HepG2 (cell line): ENCODE data around the gene TAF1B. TPM values are rescaled to one million over a fixed set of nuclear protein-coding genes. Genes with fewer than 3 reads are reported as not detected.

Source experiments
- ADNP ChIP-seq: sonication (generic); formaldehyde crosslinking; IDR thresholded peaks from 2 replicates; pipeline ENCODE4 v1.4.0; 2020; ENCODE audit warnings: missing genetic modification reagents
- AHR ChIP-seq: IDR thresholded peaks from 2 replicates; pipeline ENCODE4 v1.6.1; 2018; ENCODE audit warnings: missing genetic modification reagents, missing compliant biosample characterization
- CCDC6 ChIP-seq: sonication (generic); formaldehyde crosslinking; IDR thresholded peaks from 2 replicates; pipeline ENCODE4 v1.8.1; 2022; ENCODE audit warnings: mild to moderate bottlenecking, missing genetic modification reagents, moderate library complexity
- FOXJ3 ChIP-seq: sonication (generic); formaldehyde crosslinking; IDR thresholded peaks from 2 replicates; pipeline ENCODE4 v1.4.0; 2020; ENCODE audit warnings: missing genetic modification reagents, mild to moderate bottlenecking, borderline replicate concordance
- FOXP1 ChIP-seq, 2 experiments: fragments of 450-650 bp in 1 of 2; IDR thresholded peaks; 2 replicates each; pipeline ENCODE4 v1.6.1; 2017 to 2018; ENCODE audit warnings: antibody characterized with exemption in 1 of 2
- KAT2B ChIP-seq: fragments of 150-350 bp; IDR thresholded peaks from 2 replicates; pipeline ENCODE4 v1.6.1; 2014; ENCODE audit warnings: low read depth, low read length, borderline replicate concordance
- RCOR2 ChIP-seq: IDR thresholded peaks from 2 replicates; pipeline ENCODE4 v1.6.1; 2016; ENCODE audit warnings: missing biosample characterization, missing genetic modification reagents
- SALL1 ChIP-seq: sonication (generic); formaldehyde crosslinking; IDR thresholded peaks from 2 replicates; pipeline ENCODE4 v1.8.0; 2022; ENCODE audit warnings: mild to moderate bottlenecking, missing genetic modification reagents
- SAP130 ChIP-seq: IDR thresholded peaks from 2 replicates; pipeline ENCODE4 v1.6.1; 2016; ENCODE audit warnings: low read depth
- SMARCE1 ChIP-seq: fragments of 450-650 bp; IDR thresholded peaks from 2 replicates; pipeline ENCODE4 v1.6.1; 2017; ENCODE audit warnings: borderline replicate concordance
- SOX5 ChIP-seq: IDR thresholded peaks from 2 replicates; pipeline ENCODE4 v1.6.1; 2016; ENCODE audit warnings: borderline replicate concordance
- STAG1 ChIP-seq: sonication (generic); formaldehyde crosslinking; IDR thresholded peaks from 2 replicates; pipeline ENCODE4 v1.4.0; 2020; ENCODE audit warnings: missing genetic modification reagents
- XRCC5 ChIP-seq: fragments of 200-400 bp; formaldehyde crosslinking; optimal IDR thresholded peaks from 2 replicates; pipeline ENCODE3; 2017; ENCODE audit warnings: mild to moderate bottlenecking, low read length
- ZNF230 ChIP-seq: sonication (generic); formaldehyde crosslinking; IDR thresholded peaks from 2 replicates; pipeline ENCODE4 v1.4.0; 2020; ENCODE audit warnings: mild to moderate bottlenecking, missing genetic modification reagents
- ZNF326 ChIP-seq: sonication (generic); formaldehyde crosslinking; IDR thresholded peaks from 2 replicates; pipeline ENCODE4 v1.4.0; 2020; ENCODE audit warnings: missing genetic modification reagents, borderline replicate concordance
- ZNF34 ChIP-seq: sonication (generic); formaldehyde crosslinking; IDR thresholded peaks from 2 replicates; pipeline ENCODE4 v1.4.0; 2020; ENCODE audit warnings: mild to moderate bottlenecking, missing genetic modification reagents, borderline replicate concordance
- ZNF546 ChIP-seq: sonication (generic); formaldehyde crosslinking; conservative IDR thresholded peaks from 2 replicates; pipeline ENCODE4 v1.8.1; 2023; ENCODE audit warnings: mild to moderate bottlenecking, missing genetic modification reagents
- ZSCAN25 ChIP-seq: sonication (generic); formaldehyde crosslinking; IDR thresholded peaks from 2 replicates; pipeline ENCODE4 v1.8.0; 2022; ENCODE audit warnings: mild to moderate bottlenecking, missing genetic modification reagents
- polyA plus RNA-seq, 8 experiments: library from polyadenylated mRNA; depleted of rRNA in 3 of 8; stranded (reverse) in 7 of 8; unstranded in 1 of 8; fragments of >200 nt; fragmentation: Illumina TruSeq in 4 of 8; extraction: Trizol in 4 of 8; gene quantifications; 2 replicates each; pipeline versions ENCODE4 v1.2.1 to v1.2.3, GENCODE V29; 2011 to 2016; ENCODE audit warnings: low read depth in 4 of 8, missing spikeins in 1 of 8, mixed read lengths in 1 of 8; ENCODE audit not compliant: insufficient read depth in 1 of 8
- total RNA-seq, 5 experiments: library from RNA; depleted of rRNA; stranded (reverse); fragments of >200 nt; fragmentation: Illumina TruSeq; extraction: Trizol; gene quantifications; 2 replicates each; pipeline ENCODE4 v1.2.3, GENCODE V29; 2016; ENCODE audit warnings: low read depth in 1 of 5
- TF ChIP-seq, protein P1 (sequence below): sonication (generic); formaldehyde crosslinking; IDR thresholded peaks from 2 replicates; pipeline ENCODE4 v1.4.0; 2020; ENCODE audit warnings: mild to moderate bottlenecking, low read depth, missing genetic modification reagents
- TF ChIP-seq, protein P2 (sequence below): sonication (generic); formaldehyde crosslinking; IDR thresholded peaks from 2 replicates; pipeline ENCODE4 v1.4.0; 2020; ENCODE audit warnings: missing genetic modification reagents
- TF ChIP-seq, protein P3 (sequence below): sonication (generic); formaldehyde crosslinking; IDR thresholded peaks from 2 replicates; pipeline ENCODE4 v1.4.0; 2020; ENCODE audit warnings: missing genetic modification reagents
- TF ChIP-seq, protein P4 (sequence below): sonication (generic); formaldehyde crosslinking; IDR thresholded peaks from 2 replicates; pipeline ENCODE4 v1.8.1; 2022; ENCODE audit warnings: mild to moderate bottlenecking, missing genetic modification reagents
- TF ChIP-seq, protein P5 (sequence below): sonication (generic); formaldehyde crosslinking; IDR thresholded peaks from 2 replicates; pipeline ENCODE4; 2020; ENCODE audit warnings: missing genetic modification reagents, mild to moderate bottlenecking, borderline replicate concordance

The TAF1B gene
- total and polyA plus RNA-seq, 2 of the 13 experiments (the other 11 are each of a cell fraction or from before 2014, with no cell fraction given): 13.3 to 27.7 TPM

DNA sequence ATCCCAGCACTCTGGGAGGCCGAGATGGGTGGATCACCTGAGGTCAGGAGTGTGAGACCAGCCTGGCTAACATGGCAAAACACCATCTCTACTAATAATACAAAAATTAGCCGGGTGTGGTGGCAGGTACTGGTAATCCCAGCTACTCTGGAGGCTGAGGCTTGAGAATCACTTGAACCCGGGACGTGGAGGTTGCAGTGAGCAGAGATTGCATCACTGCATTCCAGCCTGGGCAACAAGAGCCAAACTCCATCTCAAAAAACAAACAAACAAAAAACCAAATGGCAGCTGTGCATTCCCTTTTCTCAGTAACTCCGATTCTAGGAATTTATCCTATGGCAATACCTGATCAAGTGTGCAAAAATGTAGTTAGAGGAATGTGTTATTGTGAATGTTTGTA, 103.5 kb downstream of the TAF1B start (continued):
- TF ChIP-seq ZNF546 (no peak), RCOR2 (CRISPR knock-in tag) (peak; percentile 77; the same call in 1 of the 2 replicates), FOXP1 (IDR thresholded peaks at IDR 0.05) (peak; percentile 64; the same call in 1 of the 2 replicates), FOXP1 (CRISPR knock-in tag; IDR thresholded peaks at IDR 0.05) (peak; percentile 69), XRCC5 (no peak), ZNF230 (CRISPR knock-in tag) (no peak), STAG1 (CRISPR knock-in tag) (no peak), KAT2B (no peak), SOX5 (CRISPR knock-in tag) (peak; percentile 49; the same call in 1 of the 2 replicates), FOXJ3 (CRISPR knock-in tag) (peak; percentile 34; the same call in 1 of the 2 replicates), SALL1 (CRISPR knock-in tag) (peak; percentile 71), AHR (no peak), ZNF34 (no peak), ZSCAN25 (no peak), ADNP (CRISPR knock-in tag) (peak; percentile 87), ZNF326 (CRISPR knock-in tag) (no peak), SAP130 (CRISPR knock-in tag) (peak; percentile 33; the same call in 1 of the 2 replicates), CCDC6 (CRISPR knock-in tag) (no peak), SMARCE1 (no peak)
- TF ChIP-seq, protein P1, sequence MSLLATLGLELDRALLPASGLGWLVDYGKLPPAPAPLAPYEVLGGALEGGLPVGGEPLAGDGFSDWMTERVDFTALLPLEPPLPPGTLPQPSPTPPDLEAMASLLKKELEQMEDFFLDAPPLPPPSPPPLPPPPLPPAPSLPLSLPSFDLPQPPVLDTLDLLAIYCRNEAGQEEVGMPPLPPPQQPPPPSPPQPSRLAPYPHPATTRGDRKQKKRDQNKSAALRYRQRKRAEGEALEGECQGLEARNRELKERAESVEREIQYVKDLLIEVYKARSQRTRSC (CRISPR knock-in tag): no peak
- TF ChIP-seq, protein P2, sequence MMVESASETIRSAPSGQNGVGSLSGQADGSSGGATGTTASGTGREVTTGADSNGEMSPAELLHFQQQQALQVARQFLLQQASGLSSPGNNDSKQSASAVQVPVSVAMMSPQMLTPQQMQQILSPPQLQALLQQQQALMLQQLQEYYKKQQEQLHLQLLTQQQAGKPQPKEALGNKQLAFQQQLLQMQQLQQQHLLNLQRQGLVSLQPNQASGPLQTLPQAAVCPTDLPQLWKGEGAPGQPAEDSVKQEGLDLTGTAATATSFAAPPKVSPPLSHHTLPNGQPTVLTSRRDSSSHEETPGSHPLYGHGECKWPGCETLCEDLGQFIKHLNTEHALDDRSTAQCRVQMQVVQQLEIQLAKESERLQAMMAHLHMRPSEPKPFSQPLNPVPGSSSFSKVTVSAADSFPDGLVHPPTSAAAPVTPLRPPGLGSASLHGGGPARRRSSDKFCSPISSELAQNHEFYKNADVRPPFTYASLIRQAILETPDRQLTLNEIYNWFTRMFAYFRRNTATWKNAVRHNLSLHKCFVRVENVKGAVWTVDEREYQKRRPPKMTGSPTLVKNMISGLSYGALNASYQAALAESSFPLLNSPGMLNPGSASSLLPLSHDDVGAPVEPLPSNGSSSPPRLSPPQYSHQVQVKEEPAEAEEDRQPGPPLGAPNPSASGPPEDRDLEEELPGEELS: peak; percentile 80
- TF ChIP-seq, protein P3, sequence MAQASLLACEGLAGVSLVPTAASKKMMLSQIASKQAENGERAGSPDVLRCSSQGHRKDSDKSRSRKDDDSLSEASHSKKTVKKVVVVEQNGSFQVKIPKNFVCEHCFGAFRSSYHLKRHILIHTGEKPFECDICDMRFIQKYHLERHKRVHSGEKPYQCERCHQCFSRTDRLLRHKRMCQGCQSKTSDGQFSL (CRISPR knock-in tag): no peak
- TF ChIP-seq, protein P4, sequence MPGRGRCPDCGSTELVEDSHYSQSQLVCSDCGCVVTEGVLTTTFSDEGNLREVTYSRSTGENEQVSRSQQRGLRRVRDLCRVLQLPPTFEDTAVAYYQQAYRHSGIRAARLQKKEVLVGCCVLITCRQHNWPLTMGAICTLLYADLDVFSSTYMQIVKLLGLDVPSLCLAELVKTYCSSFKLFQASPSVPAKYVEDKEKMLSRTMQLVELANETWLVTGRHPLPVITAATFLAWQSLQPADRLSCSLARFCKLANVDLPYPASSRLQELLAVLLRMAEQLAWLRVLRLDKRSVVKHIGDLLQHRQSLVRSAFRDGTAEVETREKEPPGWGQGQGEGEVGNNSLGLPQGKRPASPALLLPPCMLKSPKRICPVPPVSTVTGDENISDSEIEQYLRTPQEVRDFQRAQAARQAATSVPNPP (CRISPR knock-in tag): peak; percentile 36; the same call in 1 of the 2 replicates
- TF ChIP-seq, protein P5, sequence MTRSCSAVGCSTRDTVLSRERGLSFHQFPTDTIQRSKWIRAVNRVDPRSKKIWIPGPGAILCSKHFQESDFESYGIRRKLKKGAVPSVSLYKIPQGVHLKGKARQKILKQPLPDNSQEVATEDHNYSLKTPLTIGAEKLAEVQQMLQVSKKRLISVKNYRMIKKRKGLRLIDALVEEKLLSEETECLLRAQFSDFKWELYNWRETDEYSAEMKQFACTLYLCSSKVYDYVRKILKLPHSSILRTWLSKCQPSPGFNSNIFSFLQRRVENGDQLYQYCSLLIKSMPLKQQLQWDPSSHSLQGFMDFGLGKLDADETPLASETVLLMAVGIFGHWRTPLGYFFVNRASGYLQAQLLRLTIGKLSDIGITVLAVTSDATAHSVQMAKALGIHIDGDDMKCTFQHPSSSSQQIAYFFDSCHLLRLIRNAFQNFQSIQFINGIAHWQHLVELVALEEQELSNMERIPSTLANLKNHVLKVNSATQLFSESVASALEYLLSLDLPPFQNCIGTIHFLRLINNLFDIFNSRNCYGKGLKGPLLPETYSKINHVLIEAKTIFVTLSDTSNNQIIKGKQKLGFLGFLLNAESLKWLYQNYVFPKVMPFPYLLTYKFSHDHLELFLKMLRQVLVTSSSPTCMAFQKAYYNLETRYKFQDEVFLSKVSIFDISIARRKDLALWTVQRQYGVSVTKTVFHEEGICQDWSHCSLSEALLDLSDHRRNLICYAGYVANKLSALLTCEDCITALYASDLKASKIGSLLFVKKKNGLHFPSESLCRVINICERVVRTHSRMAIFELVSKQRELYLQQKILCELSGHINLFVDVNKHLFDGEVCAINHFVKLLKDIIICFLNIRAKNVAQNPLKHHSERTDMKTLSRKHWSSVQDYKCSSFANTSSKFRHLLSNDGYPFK (CRISPR knock-in tag): no peak
